GM19043 (cell line): ENCODE results near the gene TNNC1.

Source experiments
- ATAC-seq: cut with Tn5 transposase; IDR thresholded peaks from one replicate; pipeline ENCODE4 v1.9.1; 2021; ENCODE audit warnings: low read depth; ENCODE audit not compliant: unreplicated experiment

Gene TNNC1

GRCh38 chr3:52432691-52433141, 21.1 kb downstream of the TNNC1 start:
- ATAC-seq: no peak

- ATAC-seq: no peak
These were observed 21.6 kb downstream of the TNNC1 start for GRCh38 chr3:52432225-52432624.

GRCh38 chr3:52431459-52432223, 22.2 kb downstream of the TNNC1 start:
- no peak for ATAC-seq

- no peak for ATAC-seq
These were observed 23.4 kb downstream of the TNNC1 start for GRCh38 chr3:52430416-52430810.

- ATAC-seq: no peak
These were observed 23.9 kb downstream of the TNNC1 start for GRCh38 chr3:52429779-52430415.

GRCh38 chr3:52429031-52429430, 24.8 kb downstream of the TNNC1 start:
- ATAC-seq: no peak

- no peak for ATAC-seq
These were observed 25.5 kb downstream of the TNNC1 start for GRCh38 chr3:52428151-52429005.

GRCh38 chr3:52423173-52423572, 30.7 kb downstream of the TNNC1 start:
- no peak for ATAC-seq

GRCh38 chr3:52422669-52423068, 31.2 kb downstream of the TNNC1 start:
- ATAC-seq: no peak

- no peak for ATAC-seq
These were observed 33.5 kb downstream of the TNNC1 start for GRCh38 chr3:52420388-52420787.

GRCh38 chr3:52415800-52416199, 38.0 kb downstream of the TNNC1 start:
- ATAC-seq: no peak

GRCh38 chr3:52408466-52408865, 45.4 kb downstream of the TNNC1 start:
- no peak for ATAC-seq

- ATAC-seq: no peak
These were observed 46.1 kb downstream of the TNNC1 start for GRCh38 chr3:52407779-52408178.

GRCh38 chr3:52406791-52407510, 46.9 kb downstream of the TNNC1 start:
- no peak for ATAC-seq

- no peak for ATAC-seq
These were observed 47.6 kb downstream of the TNNC1 start for GRCh38 chr3:52406231-52406661.

- ATAC-seq: no peak
These were observed 48.2 kb downstream of the TNNC1 start for GRCh38 chr3:52405601-52406110.

GRCh38 chr3:52405066-52405465, 48.8 kb downstream of the TNNC1 start:
- ATAC-seq: no peak

GRCh38 chr3:52404391-52404790, 49.5 kb downstream of the TNNC1 start:
- no peak for ATAC-seq

GRCh38 chr3:52403955-52404354, 49.9 kb downstream of the TNNC1 start:
- no peak for ATAC-seq

GRCh38 chr3:52403271-52403841, 50.5 kb downstream of the TNNC1 start:
- no peak for ATAC-seq
